Activated gamma-delta T cell treated with Interleukin-2 at 50 U/mL for 16 hours (primary cell): ENCODE results near the gene MICB.

ENCODE experiments used
- DNase-seq: peaks from one replicate; pipeline ENCODE4 v3.0.0-alpha.2; 2020

MICB gene

DNA sequence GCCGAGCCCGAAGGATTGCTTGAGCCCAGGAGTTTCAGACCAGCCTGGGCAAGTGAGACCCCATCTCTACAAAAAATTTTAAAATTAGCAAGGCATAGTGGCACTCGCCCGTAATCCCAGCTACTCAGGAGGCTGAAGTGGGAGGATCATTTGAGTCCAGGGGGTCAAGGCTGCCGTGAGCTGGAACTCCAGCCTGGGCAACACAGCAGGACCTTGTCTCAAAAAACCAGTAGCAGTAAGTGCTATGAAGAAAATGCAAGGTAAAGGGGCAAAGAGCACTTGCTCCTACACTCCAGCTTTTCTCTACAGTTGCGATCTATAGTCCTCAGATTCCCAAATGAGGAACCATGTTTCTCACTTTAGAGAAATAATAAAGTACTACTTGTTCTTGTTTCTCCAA lies 45.7 kb downstream of the MICB start:
- no peak for DNase-seq

DNA sequence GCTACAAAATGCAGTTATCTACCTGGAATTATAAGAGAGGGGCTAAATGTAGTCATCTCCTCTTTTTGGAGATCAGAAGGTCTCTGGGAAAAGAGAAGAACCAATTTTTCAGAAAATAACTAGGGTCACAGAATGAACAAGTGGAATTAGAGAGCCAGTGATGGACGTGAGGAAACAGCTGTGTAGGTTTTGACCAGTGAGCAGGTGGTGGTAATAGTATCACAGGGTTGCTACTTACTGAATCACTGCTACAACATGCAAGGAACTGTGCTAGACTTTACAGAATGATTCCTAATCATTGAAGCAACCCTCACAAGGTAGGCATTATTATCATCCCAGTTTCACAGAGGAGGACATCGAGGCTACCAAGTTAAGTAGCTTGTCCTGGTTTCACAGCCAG lies 46.7 kb downstream of the MICB start:
- no peak for DNase-seq

DNA sequence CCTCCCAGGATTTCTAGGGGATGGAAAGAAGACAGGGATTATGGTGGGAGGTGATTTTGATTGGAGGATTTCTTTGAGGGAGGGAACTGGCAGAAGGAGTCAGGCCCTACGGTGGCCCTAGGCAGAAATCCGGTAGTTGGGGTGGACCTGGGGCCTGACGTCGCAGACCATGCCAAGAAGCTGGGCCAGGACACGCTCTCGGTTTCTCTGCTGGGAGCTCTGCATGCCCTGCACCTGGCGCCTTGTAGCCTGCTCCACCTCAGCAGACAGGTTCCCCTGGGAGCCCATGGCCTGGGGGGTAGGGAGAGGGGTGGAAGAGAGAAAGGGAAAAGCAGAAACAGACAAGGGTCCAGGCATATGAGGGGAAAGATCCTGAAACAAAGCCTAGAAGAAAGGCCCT lies 47.3 kb downstream of the MICB start:
- no peak for DNase-seq

DNA sequence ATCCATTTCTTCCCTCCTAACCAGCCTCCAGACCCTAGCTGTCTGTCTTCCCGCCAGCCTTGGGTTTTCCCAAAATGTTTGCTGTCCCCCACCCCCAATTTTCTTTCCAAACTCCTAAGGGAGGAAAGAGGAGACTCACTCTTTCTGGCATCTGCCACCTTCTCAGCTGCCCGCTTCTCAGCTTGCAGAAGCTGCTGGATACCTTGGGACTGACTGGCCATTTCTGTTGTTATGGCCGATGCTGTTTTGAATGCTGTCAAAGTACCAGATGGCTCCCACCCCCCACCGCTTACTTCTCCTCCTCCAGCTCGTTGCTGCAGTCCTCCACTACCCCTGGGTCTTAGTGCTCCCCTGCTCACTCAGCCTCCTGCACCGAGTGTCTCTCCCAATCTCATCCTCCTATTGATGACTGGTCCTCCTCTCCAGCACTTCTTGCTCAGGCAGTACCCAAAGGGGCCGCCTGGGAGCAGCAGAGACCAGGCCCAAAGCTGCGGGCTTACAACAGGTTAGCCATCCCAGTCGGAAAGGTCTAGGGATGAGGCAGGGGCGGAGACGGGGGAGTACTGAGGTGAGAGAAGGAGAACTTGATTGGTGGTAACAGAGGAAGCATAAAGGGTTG lies 48.5 kb downstream of the MICB start, which contains the start of gene ATP6V1G2:
Gene ATP6V1G2 (minus strand): TSS at position 270 of the 619 bp plus-strand sequence. CDS start 49 bp downstream, at position 221.
- DNase-seq = peak; percentile 79

DNA sequence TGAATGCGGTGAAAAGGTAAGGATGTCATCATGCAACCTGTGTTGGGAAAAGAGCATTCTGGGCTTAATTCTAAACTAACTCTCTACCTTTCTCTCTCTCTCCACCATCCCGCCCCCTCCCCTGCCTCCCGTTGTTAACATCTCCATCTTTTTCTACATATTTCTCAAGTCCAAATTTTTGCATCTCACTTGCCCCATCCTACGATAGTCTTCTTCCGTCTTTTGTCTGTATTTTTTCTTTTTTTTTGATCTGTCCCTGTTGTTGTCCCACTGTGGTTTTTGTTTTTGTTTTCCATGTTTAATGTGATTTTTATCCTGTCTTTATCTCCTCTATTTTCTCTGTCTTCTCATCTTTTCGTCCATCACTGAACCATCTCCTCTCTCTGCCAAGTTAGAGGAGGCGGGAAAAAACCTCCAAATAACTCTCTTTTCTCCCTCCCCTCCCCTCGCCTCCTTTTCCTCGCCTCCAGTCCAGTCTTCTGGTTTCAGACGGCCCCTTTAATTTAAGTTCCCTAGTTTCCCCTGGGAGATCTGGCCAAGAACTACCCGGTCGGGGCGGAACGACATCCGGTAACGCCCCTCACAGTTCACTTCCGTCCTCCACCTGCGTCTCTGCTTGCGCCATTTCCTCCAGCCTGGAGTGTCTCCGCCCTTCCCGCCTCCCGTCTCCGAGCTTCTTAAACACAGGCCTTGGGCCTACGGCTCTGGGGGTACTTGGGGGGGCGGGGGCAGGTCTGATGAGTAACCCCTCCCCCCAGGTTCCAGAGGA lies 49.2 kb downstream of the MICB start, which contains the start of gene NFKBIL1:
Gene NFKBIL1 (plus strand): TSS at position 651 of the 769 bp plus-strand sequence. CDS start 87 bp downstream, at position 738.
- peak; percentile 87 for DNase-seq

DNA sequence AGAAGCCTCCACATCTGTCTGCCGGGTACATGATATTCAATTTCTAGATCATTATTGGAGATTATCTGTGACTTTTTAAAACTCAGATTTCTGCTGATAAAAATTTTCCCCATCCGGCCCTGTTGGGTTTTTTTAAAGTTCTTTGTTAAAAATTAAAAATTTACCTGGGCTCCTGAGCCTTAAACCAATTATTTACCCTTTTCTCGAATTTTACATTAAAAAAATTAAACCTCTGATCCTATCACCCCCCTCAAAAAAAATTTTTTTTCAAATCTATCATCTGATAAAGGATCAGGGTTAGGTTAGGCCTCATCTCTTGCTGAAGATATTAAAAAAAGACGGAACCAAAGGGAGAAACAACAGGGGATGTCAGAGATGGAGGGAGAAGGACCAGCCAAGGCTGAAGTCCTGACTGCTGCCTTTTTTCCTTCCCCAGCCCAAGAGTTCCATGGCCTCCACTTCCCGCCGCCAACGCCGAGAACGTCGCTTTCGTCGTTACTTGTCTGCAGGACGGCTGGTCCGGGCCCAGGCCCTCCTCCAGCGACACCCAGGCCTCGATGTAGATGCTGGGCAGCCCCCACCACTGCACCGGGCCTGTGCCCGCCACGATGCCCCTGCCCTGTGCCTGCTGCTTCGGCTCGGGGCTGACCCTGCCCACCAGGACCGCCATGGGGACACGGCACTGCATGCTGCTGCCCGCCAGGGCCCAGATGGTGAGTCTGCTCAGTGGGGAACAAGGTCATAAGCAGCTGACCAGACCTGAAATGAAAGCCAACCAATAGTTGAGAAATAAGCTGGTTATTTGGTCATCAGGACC lies 50.0 kb downstream of the MICB start:
- DNase-seq = no peak

DNA sequence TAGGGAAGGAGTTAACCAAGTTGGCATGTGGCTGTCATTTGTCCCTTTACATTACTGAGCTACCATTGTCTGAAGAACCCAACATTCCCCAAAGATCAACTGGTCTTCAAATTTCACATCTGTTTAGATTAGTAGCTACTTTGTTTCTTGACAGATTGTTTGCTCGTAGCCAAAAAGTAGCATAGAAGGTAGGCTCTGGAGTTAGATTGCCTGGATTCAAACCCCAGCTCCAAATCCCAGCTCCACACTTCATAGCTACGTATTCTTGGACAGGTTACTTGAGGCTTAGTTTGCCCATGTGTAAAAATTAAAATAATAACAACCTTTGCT lies 50.6 kb downstream of the MICB start:
- DNase-seq = no peak

DNA sequence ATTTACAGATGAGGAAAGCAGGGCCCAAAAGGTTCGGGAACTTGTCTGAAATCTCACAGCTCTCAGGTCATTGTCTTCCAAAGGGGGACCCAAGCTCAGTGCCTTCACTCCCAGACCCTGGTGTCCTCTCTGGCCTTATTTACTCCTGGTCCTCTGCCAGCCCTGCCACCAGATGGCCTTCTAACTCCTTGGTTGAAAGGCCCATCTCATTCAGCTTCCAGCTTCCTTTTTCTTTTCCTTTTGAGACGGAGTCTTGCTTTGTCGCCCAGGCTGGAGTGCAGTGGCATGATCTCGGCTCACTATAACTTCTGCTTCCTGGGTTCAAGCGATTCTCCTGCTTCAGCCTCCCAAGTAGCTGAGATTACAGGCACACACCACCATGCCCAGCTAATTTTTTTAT lies 53.4 kb downstream of the MICB start:
- peak; percentile 65 for DNase-seq

DNA sequence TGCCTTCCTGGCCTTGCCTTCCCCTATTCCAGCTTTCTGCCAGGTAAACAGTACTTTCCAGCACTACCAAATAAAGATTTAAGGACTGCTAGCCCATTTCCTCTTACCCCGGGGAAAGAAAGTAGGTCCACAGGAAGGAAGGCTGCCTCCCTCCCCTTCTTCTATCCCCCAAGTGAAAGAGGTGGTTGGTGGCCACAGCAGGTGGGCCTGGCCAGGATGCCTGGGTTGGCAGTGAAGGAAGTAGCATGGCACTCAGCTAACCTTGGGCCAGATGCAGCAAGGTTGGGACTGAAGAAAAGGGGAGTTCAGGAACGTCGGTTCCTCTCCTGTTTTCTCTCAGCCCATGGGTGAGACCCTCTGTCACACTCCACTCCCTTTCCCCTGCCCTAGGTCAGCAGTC lies 58.4 kb downstream of the MICB start:
- no peak for DNase-seq

DNA sequence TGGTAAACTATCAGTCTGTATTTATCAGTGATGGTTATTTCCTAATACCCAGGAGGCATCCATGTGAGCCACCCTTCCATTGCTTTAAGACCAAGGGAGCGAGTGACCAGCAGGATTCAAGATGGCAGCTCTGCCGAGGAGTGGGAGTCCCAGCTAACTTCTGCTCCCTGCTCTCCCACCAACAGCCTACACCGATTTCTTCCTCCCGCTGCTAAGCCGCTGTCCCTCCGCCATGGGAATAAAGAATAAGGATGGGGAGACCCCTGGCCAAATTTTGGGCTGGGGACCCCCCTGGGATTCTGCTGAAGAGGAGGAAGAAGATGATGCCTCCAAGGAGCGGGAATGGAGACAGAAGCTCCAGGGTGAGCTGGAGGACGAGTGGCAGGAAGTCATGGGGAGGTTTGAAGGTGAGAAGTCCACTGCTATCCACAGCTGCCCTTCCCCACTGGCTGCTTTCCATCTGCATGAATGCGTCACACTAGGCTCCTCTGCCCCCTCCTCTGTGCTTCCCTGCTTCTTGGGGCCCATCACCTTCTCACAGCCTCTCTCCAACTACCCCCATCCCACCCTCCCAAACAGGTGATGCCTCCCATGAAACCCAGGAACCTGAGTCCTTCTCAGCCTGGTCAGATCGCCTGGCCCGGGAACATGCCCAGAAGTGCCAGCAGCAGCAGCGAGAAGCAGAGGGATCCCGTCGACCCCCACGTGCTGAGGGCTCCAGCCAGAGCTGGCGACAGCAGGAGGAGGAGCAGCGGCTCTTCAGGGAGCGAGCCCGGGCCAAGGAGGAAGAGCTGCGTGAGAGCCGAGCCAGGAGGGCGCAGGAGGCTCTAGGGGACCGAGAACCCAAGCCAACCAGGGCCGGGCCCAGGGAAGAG lies 59.7 kb downstream of the MICB start:
- DNase-seq = no peak

DNA sequence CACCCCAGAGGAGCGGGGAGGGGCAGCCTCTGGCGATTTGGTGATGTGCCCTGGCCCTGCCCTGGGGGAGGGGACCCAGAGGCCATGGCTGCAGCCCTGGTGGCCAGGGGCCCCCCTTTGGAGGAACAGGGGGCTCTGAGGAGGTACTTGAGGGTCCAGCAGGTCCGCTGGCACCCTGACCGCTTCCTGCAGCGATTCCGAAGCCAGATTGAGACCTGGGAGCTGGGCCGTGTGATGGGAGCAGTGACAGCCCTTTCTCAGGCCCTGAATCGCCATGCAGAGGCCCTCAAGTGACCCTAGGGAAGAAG lies 60.3 kb downstream of the MICB start:
- DNase-seq = no peak

DNA sequence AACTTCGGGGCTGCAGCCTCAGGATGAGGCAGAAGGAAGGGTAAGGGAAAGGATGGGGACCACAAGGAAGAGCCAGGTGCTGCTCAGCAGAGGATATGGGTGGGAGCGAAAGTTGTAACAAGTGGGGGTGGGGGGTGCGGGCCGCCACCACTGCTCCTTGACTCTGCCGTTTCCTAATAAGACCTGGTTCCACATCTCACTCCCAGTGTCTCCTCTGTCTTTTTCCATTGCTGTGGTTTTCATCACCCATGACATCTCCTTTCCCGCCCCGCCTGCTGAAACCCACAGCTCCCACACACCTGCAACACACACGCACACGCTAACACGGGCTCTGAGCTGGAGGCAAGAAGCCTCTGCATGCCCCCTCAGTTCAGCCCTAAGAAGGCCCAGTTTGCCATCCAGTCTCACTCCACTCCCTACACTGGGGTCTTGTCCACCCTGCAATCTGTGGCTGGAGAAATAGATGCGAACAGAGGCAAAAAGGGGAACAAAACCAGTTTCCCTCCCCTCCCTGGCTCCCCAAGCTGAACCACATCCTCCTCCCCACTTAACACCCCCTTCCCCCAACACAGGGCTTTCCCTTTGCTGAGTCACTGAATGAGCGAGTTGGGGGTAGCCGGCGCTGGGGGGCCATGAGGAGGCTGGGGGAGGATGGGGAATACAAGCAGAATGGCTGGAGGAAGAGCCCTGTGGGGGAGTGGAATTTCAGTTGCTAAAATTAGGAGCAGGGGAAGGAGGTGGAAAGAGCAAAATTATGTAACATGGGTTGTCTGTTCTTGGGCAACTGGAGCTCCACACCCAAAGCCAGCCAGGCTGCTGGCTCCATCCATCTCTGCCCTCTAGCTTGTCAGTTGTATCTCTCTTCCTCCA lies 60.9 kb downstream of the MICB start:
- DNase-seq = peak; percentile 67

DNA sequence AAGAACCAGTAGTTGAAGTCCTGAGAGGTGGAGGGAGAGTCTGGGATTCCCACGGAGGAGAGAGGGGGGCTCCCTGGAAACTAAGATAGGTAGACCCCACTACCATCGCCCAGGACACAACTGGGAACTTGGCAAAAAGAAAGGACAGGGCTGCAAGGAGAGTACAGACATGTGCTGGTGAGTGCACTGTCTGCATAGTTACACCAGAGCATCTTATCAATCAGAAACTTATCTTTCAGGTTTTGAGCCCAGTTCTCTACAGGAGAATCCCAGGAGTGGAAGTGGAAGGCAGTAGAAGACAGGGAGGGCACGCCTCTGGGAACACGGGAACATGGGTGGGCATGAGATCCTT lies 61.6 kb downstream of the MICB start:
- DNase-seq = no peak

DNA sequence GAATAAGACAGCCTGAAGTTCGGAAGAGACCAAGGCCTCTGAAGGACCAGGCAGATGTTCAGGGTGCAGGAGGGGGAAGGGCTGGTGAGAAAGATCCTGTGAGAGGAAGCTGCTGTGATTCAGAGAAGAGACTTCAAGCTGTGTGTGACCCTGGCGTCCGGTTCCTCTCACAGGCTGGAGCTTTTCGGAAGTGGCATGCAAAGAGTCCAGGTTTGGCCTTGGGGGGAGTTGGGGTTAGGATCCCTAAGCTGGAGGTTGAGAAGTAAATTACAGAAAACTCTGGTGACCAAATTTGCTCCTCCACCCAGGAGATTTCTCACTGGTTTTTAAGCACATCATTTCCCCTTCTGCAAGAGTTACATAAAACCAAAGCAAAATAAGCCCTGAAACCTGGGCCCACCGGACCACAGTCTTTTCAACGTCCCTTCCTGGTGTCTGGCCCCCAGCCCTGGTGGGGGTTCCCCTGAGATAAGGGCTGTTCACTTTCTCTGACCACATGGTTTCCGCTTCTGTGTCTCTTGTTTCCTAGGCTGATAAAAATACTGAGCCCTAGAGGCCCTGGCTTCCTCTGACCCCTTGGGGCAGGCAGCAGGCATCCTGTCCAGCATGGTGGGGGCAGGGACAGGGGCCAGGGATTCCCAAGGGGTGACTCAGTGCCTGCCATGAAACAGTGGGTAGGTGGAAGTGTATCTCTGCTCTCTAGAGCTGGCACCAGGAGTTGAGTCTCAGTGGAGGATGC lies 62.2 kb downstream of the MICB start:
- peak; percentile 60 for DNase-seq

DNA sequence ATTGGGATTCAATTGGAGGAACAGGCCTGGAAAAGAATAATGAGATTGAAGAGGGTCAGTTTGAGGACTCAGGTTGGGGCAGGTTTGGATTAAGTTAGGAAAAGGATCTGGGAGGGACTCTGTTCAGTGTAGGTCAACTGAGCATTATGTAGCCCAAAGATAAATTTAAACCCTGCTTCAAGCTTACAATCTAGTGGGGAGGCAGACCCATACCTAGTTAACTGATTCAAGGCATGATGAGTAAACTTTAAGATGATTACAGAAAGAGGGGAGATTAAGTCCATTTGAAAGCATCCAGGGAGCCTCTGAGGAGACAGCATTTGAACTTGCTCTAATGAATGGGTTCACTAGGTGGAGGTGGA lies 62.7 kb downstream of the MICB start:
- DNase-seq = no peak
